ENCODE results near the gene SH3BP1. TPM values are rescaled to one million over a fixed set of nuclear protein-coding genes. Genes with fewer than 3 reads are reported as not detected.

Gene SH3BP1
- total and polyA plus RNA-seq, 9 of the 15 experiments (the other 6 are each of a cell fraction or from before 2014, with no cell fraction given), result 0.10 to 36.2 (median 10.4) TPM

DNA sequence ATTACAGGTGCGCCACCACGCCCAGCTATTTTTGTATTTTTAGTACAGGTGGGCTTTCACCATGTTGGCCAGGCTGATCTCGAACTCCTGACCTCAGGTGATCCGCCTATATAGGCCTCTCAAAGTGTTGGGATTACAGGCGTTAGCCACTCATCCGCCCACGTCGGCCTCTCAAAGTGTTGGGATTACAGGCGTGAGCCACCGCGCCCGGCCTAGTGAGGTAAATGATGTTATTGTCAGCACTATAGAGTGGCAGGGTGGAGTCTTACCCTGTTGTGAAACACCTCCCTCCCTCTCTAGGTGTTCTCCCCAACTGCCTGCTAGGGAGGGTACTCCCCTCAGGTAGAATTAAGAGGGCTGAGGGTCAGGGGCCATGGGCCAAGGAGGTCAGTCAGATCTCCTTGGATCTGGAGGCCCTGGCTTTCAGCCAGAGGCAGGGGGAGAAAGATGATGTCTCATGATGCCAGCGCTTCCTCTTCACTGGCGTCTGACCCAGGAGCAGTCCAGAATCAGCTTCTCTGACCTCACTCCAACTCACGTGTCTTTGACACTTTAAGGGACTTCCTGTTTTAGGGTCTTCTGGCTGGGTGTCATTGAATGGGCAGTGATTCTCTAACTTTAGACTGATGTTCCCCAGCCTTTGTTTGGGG is 28.9 kb upstream of the SH3BP1 start (continued):
- TF ChIP-seq, protein P1, sequence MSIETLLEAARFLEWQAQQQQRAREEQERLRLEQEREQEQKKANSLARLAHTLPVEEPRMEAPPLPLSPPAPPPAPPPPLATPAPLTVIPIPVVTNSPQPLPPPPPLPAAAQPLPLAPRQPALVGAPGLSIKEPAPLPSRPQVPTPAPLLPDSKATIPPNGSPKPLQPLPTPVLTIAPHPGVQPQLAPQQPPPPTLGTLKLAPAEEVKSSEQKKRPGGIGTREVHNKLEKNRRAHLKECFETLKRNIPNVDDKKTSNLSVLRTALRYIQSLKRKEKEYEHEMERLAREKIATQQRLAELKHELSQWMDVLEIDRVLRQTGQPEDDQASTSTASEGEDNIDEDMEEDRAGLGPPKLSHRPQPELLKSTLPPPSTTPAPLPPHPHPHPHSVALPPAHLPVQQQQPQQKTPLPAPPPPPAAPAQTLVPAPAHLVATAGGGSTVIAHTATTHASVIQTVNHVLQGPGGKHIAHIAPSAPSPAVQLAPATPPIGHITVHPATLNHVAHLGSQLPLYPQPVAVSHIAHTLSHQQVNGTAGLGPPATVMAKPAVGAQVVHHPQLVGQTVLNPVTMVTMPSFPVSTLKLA (conservative IDR thresholded peaks at IDR 0.05), result 0 out of 4 replicates have a peak, but pooled peaks of 1 of the 2 experiments have one; percentile 33
- TF ChIP-seq CEBPB (tag; IDR thresholded peaks at IDR 0.05) (peak; percentile 59), ZNF316 (IDR thresholded peaks at IDR 0.05) (no peak), ZNF444 (CRISPR knock-in tag; IDR thresholded peaks at IDR 0.05) (no peak), ASH1L (IDR thresholded peaks at IDR 0.05; ENCODE audit: borderline replicate concordance, low read depth, partially characterized antibody) (no peak), ZNF408 (CRISPR knock-in tag; IDR thresholded peaks at IDR 0.05; ENCODE audit: low read depth) (no peak), KDM2B (CRISPR knock-in tag; IDR thresholded peaks at IDR 0.05) (no peak), HDAC1 (IDR thresholded peaks at IDR 0.05) (no peak), ZBTB7A (IDR thresholded peaks at IDR 0.05; ENCODE audit: borderline replicate concordance, control insufficient read depth, low read depth, low read length) (no peak), HDAC6 (IDR thresholded peaks at IDR 0.05; ENCODE audit: low read depth, low read length) (no peak), SMAD4 (CRISPR knock-in tag; conservative IDR thresholded peaks at IDR 0.05) (no peak), BHLHE40 (IDR thresholded peaks at IDR 0.05; ENCODE audit: low read length) (peak; percentile 70), ZKSCAN8 (CRISPR knock-in tag; IDR thresholded peaks at IDR 0.05) (no peak), NFIC (IDR thresholded peaks at IDR 0.05) (peak; percentile 76), ZNF717 (CRISPR knock-in tag; IDR thresholded peaks at IDR 0.05) (no peak), SMAD1 (IDR thresholded peaks at IDR 0.05; ENCODE audit: low read depth, low read length, partially characterized antibody) (no peak), GTF2A2 (tag; IDR thresholded peaks at IDR 0.05) (no peak)
- TF ChIP-seq, protein P2, sequence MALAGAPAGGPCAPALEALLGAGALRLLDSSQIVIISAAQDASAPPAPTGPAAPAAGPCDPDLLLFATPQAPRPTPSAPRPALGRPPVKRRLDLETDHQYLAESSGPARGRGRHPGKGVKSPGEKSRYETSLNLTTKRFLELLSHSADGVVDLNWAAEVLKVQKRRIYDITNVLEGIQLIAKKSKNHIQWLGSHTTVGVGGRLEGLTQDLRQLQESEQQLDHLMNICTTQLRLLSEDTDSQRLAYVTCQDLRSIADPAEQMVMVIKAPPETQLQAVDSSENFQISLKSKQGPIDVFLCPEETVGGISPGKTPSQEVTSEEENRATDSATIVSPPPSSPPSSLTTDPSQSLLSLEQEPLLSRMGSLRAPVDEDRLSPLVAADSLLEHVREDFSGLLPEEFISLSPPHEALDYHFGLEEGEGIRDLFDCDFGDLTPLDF (CRISPR knock-in tag; IDR thresholded peaks at IDR 0.05), result no peak
